HepG2 (cell line): ENCODE results near the gene EPM2A. TPM values are rescaled to one million over a fixed set of nuclear protein-coding genes. Genes with fewer than 3 reads are reported as not detected.

Experiments used
- ATAC-seq: fragments of 200-7000 bp; cut with Tn5 transposase; 3 replicates; pipeline ENCODE4 v1.9.1; 2020; ENCODE audit warnings: mild to moderate bottlenecking, moderate library complexity
- BruUV-seq: library from RNA; stranded (reverse); fragments of 400-500 nt; replicated peaks from 2 replicates; lab custom pipeline; 2021; lab: Mats Ljungman, UMichigan
- CTCF ChIA-PET: fragments of 300-600 bp; formaldehyde crosslinking; extraction: SDS; loops from one replicate; lab custom pipeline; 2021; ENCODE audit warnings: low total read pairs, inconsistent platforms, low intra/inter-chr PET ratio; lab: Yijun Ruan, JAX
- POLR2A ChIA-PET: fragments of 350-600 bp; sonication (Branson Sonifier 250); formaldehyde crosslinking; loops from one replicate; lab custom pipeline; 2020; ENCODE audit warnings: antibody characterized with exemption, inconsistent platforms; lab: Yijun Ruan, JAX
- DNase-seq: peaks from one replicate; pipeline ENCODE4 v3.0.0-alpha.2; 2015; ENCODE audit warnings: low spot score
- FAIRE-seq: peaks from 3 replicates; lab custom pipeline; 2011; peaks lifted over from hg19 to GRCh38; lab: Jason Lieb, UNC
- H2AFZ ChIP-seq: one replicate; pipeline ENCODE4 v1.6.1; 2011; ENCODE audit warnings: low read length, inconsistent platforms
- H3K27ac ChIP-seq: fragments of 300-600 bp; 3 replicates; pipeline ENCODE4 v1.8.0; 2011; ENCODE audit warnings: mixed run types, mild to moderate bottlenecking, mixed read lengths, low read length, inconsistent platforms; ENCODE audit not compliant: insufficient read depth; ENCODE audit errors: extremely low read length
- H3K27me3 ChIP-seq, 2 experiments: fragments of 200-600 bp in 1 of 2; 2 replicates in 1 of 2; 3 replicates in 1 of 2; pipeline versions ENCODE4 v1.6.0 to v1.8.0; 2011; ENCODE audit warnings: low read length in 2 of 2, mild to moderate bottlenecking in 2 of 2, moderate library complexity in 2 of 2, inconsistent platforms in 1 of 2; ENCODE audit not compliant: insufficient read depth in 2 of 2, control insufficient read depth in 1 of 2
- H3K36me3 ChIP-seq, 2 experiments: fragments of 200-600 bp in 1 of 2; replicated peaks in 1 of 2; 2 replicates in 1 of 2; 3 replicates in 1 of 2; pipeline versions ENCODE4 v1.5.1 to v1.8.0; 2011; ENCODE audit warnings: low read length in 2 of 2, inconsistent platforms in 1 of 2; ENCODE audit not compliant: insufficient read depth in 2 of 2, control insufficient read depth in 1 of 2
- H3K4me1 ChIP-seq: 2 replicates; pipeline ENCODE4 v1.5.1; 2012; ENCODE audit warnings: low read length, inconsistent platforms; ENCODE audit not compliant: insufficient read depth
- H3K4me2 ChIP-seq: 2 replicates; pipeline ENCODE4 v1.6.0; 2011; ENCODE audit warnings: low read depth, low read length, inconsistent platforms
- H3K4me3 ChIP-seq, 3 experiments: fragments of 200-600 bp in 1 of 3; sonication (generic), shearing (Covaris generic) in 1 of 3; replicated peaks in 1 of 3; 2 replicates each; pipeline ENCODE4 v1.5.1; 2011 to 2016; ENCODE audit warnings: low read length in 3 of 3, inconsistent platforms in 2 of 3, low read depth in 2 of 3, mild to moderate bottlenecking in 2 of 3, control low read depth in 1 of 3, mixed read lengths in 1 of 3; ENCODE audit not compliant: insufficient read depth in 1 of 3
- H3K79me2 ChIP-seq: one replicate; pipeline ENCODE4 v1.6.1; 2011; ENCODE audit warnings: low read length, inconsistent platforms; ENCODE audit not compliant: insufficient read depth
- H3K9ac ChIP-seq: 2 replicates; pipeline ENCODE4 v1.6.0; 2011; ENCODE audit warnings: mild to moderate bottlenecking, low read depth, low read length, inconsistent platforms; ENCODE audit not compliant: insufficient read depth
- H3K9me3 ChIP-seq: 2 replicates; pipeline ENCODE4 v1.5.1; 2012; ENCODE audit warnings: mild to moderate bottlenecking, low read length
- H4K20me1 ChIP-seq: 2 replicates; pipeline ENCODE4 v1.6.0; 2011; ENCODE audit warnings: inconsistent platforms, mild to moderate bottlenecking, low read length, moderate library complexity; ENCODE audit not compliant: insufficient read depth
- AGO1 ChIP-seq: fragments of 200-400 bp; formaldehyde crosslinking; IDR thresholded peaks from 2 replicates; pipeline ENCODE4 v1.6.1; 2017; ENCODE audit warnings: mild to moderate bottlenecking, low read depth, low read length, moderate library complexity; ENCODE audit not compliant: poor library complexity, severe bottlenecking
- DR1 ChIP-seq: sonication (generic); formaldehyde crosslinking; IDR thresholded peaks from 2 replicates; pipeline ENCODE4 v1.8.0; 2021; ENCODE audit warnings: mild to moderate bottlenecking, missing genetic modification reagents, inconsistent platforms
- EZH2 ChIP-seq: conservative IDR thresholded peaks from 2 replicates; pipeline ENCODE4 v1.6.1; 2012; ENCODE audit warnings: mild to moderate bottlenecking, low read depth, low read length, moderate library complexity
- MEIS1 ChIP-seq: sonication (generic); formaldehyde crosslinking; IDR thresholded peaks from 2 replicates; pipeline ENCODE4 v1.9.0; 2021; ENCODE audit warnings: mild to moderate bottlenecking, missing genetic modification reagents, moderate library complexity, borderline replicate concordance
- NFYB ChIP-seq: sonication (generic); formaldehyde crosslinking; IDR thresholded peaks from 2 replicates; pipeline ENCODE4 v1.4.0; 2020; ENCODE audit warnings: missing genetic modification reagents
- POLR2AphosphoS5 ChIP-seq: IDR thresholded peaks from 2 replicates; pipeline ENCODE4 v1.6.1; 2012; ENCODE audit warnings: low read depth, low read length
- RELA ChIP-seq: sonication (generic); formaldehyde crosslinking; IDR thresholded peaks from 2 replicates; pipeline ENCODE4 v1.4.0; 2020; ENCODE audit warnings: missing genetic modification reagents
- RXRB ChIP-seq: IDR thresholded peaks from 2 replicates; pipeline ENCODE4 v1.6.1; 2016; ENCODE audit warnings: borderline replicate concordance, missing genetic modification reagents, missing compliant biosample characterization
- ZBTB42 ChIP-seq: sonication (generic); formaldehyde crosslinking; IDR thresholded peaks from 2 replicates; pipeline ENCODE4 v1.5.0; 2020; ENCODE audit warnings: mild to moderate bottlenecking, missing genetic modification reagents
- ZKSCAN8 ChIP-seq: IDR thresholded peaks from 2 replicates; pipeline ENCODE4 v1.6.1; 2016; ENCODE audit warnings: borderline replicate concordance, missing genetic modification reagents, missing compliant biosample characterization
- ZMYM4 ChIP-seq: sonication (generic); formaldehyde crosslinking; IDR thresholded peaks from 2 replicates; pipeline ENCODE4 v1.8.1; 2023; ENCODE audit warnings: mild to moderate bottlenecking, missing genetic modification reagents
- ZNF513 ChIP-seq: sonication (generic); formaldehyde crosslinking; conservative IDR thresholded peaks from 2 replicates; pipeline ENCODE4 v1.5.0; 2020; ENCODE audit warnings: missing genetic modification reagents
- WGBS: methylation state at CpG from one replicate; pipeline ENCODE4 v1.1.6; 2017; ENCODE audit warnings: low lambda C conversion rate; 5-methylcytosine and 5-hydroxymethylcytosine counted together
- in situ Hi-C: cut with HindIII; loops from 2 replicates; pipeline ENCODE4 v1.10.0; 2017; ENCODE audit warnings: low pct_unique_long_range_greater_than_20kb; ENCODE audit not compliant: extremely low pct_ligation_motif_present
- intact Hi-C: fragments of 100-400 bp; cut with micrococcal nuclease; formaldehyde crosslinking; loops from one replicate; pipeline ENCODE4 v1.10.0; 2022; ENCODE audit not compliant: unreplicated experiment
- polyA plus RNA-seq, 8 experiments: library from polyadenylated mRNA; depleted of rRNA in 3 of 8; stranded (reverse) in 7 of 8; unstranded in 1 of 8; fragments of >200 nt; fragmentation: Illumina TruSeq in 4 of 8; extraction: Trizol in 4 of 8; gene quantifications; 2 replicates each; pipeline versions ENCODE4 v1.2.1 to v1.2.3, GENCODE V29; 2011 to 2016; ENCODE audit warnings: low read depth in 4 of 8, missing spikeins in 1 of 8, mixed read lengths in 1 of 8; ENCODE audit not compliant: insufficient read depth in 1 of 8
- total RNA-seq, 5 experiments: library from RNA; depleted of rRNA; stranded (reverse); fragments of >200 nt; fragmentation: Illumina TruSeq; extraction: Trizol; gene quantifications; 2 replicates each; pipeline ENCODE4 v1.2.3, GENCODE V29; 2016; ENCODE audit warnings: low read depth in 1 of 5

The EPM2A gene
- total and polyA plus RNA-seq, 2 of the 13 experiments (the other 11 are each of a cell fraction or from before 2014, with no cell fraction given) = 4.6 to 9.2 TPM

- no peak for TF ChIP-seq RXRB (CRISPR knock-in tag)
Observed at GRCh38 chr6:145707397-145707796, 27.9 kb downstream of the EPM2A start (continued).

GRCh38 chr6:145705561-145705960, 29.8 kb downstream of the EPM2A start:
- Histone ChIP-seq H3K4me1 (no peaks in the 10 kb centered on the region), H3K79me2 (no peaks in the 10 kb centered on the region), H3K36me3 (no peaks in the 10 kb centered on the region), H4K20me1 (no peaks in the 10 kb centered on the region), H2AFZ (no peak overlapping the region)
- TF ChIP-seq POLR2AphosphoS5 (no peak), NFYB (CRISPR knock-in tag) (no peak), AGO1 (no peak), ZNF513 (no peak), ZMYM4 (CRISPR knock-in tag) (no peak), DR1 (CRISPR knock-in tag) (no peak), MEIS1 (CRISPR knock-in tag) (no peak), ZKSCAN8 (no peak), ZBTB42 (CRISPR knock-in tag) (no peak), EZH2 (no peak), RELA (CRISPR knock-in tag) (no peak)
- TF ChIP-seq, all 625 proteins: peak for 0
- Histone ChIP-seq H3K9me3 (peaks cover 8% of the 10 kb centered on the region; the same call in 1 of the 2 replicates), H3K4me3 (no peak overlapping the region), H3K4me2 (no peak overlapping the region), H3K9ac (no peak overlapping the region), H3K27me3 (no peaks in the 10 kb centered on the region), H3K27ac (no peak overlapping the region)
- FAIRE-seq (no peak), DNase-seq (no peak), ATAC-seq (no peak)
- intact Hi-C loops (no loop called here), in situ Hi-C loops (no loop called here)
- CTCF ChIA-PET = no interaction called here
- WGBS = 90% methylated on average over 2 of the region's 2 CpGs
- BruUV-seq = no TSS peak
- POLR2A ChIA-PET = no interaction called here
